ENCODE measurements around the gene EFCAB9.
A peak's percentile ranks its signal among the peaks of the same experiment; 100 is the strongest.

The EFCAB9 gene

GRCh38 chr5:172166030-172166826, 27.7 kb upstream of the EFCAB9 start:
- DNase-seq = no peak

GRCh38 chr5:172167895-172168294, 26.1 kb upstream of the EFCAB9 start:
- no peak for DNase-seq

- DNase-seq = no peak
These were observed 25.7 kb upstream of the EFCAB9 start for GRCh38 chr5:172168311-172168710.

DNA sequence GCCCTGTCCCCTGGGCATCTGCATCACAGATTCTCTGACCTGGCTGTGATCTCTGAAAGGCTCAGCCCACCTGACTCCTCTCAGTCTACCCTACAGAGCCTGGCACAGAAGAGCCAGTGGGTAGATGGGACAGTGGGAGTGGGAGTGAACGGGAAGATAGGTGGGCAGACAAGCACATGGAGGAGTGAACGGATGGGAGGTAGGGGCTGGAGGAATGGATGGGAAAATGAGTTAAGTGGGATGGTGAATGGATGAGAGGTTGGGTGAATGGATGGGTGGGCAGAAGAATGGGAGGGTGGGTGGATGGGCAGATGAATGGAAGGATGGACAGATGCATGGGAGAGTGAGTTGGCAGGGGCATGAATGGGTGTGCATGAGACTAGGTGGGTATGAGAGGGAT, 24.8 kb upstream of the EFCAB9 start:
- DNase-seq = no peak

- peak; percentile 60 for DNase-seq
These were observed 23.7 kb upstream of the EFCAB9 start for GRCh38 chr5:172170251-172170701.

GRCh38 chr5:172171118-172171517, 22.9 kb upstream of the EFCAB9 start:
- DNase-seq = no peak

- no peak for DNase-seq
These were observed 20.9 kb upstream of the EFCAB9 start for GRCh38 chr5:172172912-172173563.

DNA sequence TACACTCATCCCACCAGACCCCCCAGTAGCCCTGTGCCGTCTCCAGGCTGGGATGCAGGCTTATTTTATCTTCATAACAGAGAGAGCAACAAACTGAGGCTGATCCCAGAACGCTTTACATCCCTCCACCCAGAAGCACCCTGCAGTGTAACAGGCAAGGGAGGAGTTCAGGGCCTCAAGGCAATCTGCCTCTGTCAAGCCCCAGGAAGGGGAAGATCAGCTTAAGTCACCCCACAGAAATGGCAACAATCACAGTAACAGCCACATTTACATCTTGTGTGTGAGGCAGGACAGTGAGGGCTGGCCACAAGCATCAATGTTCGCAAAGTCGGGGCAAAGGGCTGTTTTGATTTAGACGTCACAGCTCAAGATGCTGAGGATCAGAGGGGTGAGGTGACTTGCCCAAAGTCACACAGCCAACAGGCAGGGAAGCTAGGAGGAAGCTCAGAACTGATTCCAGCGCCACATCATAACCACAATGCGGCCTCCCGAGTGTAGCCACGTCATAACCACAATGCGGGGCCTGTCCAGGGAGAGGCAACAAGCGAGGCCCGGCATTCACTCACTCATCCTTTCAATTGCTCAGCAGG, 20.3 kb upstream of the EFCAB9 start:
- DNase-seq = peak; percentile 94

GRCh38 chr5:172175263-172175719, 18.7 kb upstream of the EFCAB9 start:
- peak; percentile 98 for DNase-seq

DNA sequence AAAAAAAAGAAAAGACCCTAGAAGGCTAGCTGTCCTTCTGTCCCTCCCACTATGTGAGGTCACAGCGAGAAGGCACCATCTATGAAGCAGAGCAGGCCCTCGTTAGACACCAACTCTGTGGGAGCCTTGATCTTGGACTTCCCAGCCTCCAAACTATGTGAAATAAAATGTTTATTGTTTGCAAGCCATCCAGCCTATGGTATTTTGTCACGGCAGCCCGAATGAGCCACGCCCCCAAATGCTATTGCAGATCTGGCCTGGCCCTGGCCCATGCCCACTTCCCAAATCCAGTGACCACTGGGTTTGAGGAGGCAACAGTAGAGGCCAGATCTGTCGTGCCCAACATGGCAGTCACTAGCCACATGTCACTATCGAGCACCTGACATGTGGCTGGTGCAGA, 16.8 kb upstream of the EFCAB9 start:
- no peak for DNase-seq

DNA sequence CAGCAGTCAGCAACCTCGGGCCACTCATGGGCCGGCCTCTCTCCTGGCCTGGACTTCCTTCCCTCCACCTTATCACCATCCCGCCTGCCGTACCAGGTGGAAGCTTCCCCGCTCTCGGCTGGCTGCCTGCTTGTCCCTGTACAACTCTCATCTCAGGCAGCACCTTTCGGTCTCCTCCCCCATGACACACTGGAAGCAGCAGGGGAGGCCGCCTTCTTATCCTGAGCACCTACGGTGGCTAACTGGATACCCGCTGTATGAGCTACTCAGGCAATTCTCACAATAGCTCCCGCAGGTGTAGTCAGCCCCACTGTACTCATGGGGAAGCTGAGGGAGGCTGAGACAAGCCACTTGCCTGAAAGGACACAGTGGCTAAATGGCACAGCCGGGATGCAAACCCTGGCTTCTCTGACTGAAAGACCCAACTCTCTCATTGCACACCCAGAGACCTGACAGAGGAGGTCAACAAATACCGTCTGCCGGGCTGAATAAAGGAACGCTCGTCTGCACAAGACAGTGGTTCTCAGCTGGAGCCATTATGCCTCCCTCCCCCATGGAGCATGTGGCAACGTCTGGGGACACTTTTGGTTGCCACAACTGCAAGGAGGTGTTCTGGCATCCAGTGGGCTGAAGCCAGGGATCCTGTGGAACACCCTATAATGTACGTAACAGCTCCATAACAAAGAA, 15.5 kb upstream of the EFCAB9 start:
- DNase-seq = peak; percentile 64

GRCh38 chr5:172178991-172179989, 14.7 kb upstream of the EFCAB9 start:
- peak; percentile 86 for DNase-seq

DNA sequence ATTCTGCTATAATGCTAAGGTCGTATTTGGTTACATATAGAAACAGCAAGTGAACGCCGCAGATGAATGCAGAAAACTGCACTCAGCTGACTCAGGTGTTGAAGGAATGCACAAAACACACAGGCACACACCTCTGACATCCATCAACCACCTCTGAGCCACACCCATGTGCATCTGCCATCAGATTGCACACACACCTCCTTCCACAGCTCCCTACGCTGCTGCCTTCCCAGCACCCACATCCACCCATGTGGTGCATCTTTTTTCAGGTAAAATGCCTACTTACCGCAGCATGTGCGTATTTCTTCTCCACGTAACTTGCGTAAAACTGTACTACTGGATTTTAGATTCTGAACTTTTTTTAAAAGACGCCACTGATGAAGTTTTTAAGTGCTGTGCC, 13.0 kb upstream of the EFCAB9 start:
- peak; percentile 29 for DNase-seq

DNA sequence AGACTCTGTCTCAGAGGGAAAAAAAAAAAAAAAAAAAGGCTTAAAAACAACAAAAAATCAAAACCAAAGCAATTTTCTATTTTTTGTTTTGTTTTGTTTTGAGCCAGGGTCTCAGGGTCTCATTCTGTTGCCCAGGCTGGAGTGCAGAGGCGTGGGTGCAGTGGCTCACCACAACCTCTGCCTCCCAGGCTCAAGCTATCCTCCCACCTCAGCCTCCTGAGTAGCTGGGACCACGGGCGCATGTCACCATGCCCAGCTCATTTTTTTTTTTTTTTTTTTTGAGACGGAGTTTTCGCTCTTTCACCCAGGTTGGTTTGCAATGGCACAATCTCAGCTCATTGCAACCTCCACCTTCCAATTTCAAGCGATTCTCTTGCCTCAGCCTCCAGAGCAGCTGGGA, 11.7 kb upstream of the EFCAB9 start:
- DNase-seq = no peak

DNA sequence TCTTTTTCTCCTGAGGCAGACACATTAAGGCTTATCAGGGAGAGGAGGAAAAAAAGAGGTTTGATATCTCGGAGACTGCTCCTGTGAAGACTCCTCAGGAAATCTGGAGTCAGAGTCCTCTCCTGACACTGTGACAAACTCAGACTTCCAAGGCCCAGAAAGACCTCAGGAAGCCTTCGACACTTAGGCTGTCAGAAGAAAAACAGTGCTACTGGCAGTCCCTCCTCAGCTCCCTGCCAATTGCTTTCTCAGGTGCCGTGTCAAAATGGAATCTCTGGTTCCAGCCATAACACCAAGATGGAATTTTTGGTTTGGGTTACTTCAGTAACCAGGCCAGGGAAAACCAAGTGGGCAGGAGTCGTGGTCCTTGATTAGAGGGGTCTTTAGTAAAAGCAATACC, 10.1 kb upstream of the EFCAB9 start:
- DNase-seq = no peak

GRCh38 chr5:172185096-172185461, 8.9 kb upstream of the EFCAB9 start:
- peak; percentile 32 for DNase-seq

DNA sequence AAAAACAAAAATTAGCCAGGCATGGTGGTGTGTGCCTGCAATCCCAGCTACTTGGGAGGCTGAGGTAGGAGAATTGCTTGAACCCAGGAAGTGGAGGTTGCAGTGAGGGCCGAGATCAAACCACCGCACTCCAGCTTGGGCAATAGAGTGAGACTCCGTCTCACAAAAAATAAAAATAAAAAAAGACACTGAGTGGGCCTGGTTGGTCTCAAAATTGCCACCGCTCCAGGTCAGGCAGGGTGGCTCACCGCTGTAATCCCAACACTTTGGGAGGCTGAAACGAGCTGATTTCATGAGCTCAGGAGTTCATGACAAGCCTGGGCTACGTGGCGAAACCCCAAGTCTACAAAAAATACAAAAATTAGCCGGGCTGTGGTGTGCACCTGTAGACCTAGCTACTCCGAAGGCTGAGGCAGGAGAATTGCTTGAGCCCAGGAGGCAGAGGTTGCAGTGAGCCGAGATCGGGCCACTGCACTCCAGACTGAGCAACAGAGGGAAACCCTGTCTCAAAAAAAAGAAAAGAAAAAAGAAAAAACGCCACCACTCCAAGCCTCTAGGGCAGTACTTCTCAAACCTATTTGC, 7.8 kb upstream of the EFCAB9 start:
- DNase-seq = no peak

DNA sequence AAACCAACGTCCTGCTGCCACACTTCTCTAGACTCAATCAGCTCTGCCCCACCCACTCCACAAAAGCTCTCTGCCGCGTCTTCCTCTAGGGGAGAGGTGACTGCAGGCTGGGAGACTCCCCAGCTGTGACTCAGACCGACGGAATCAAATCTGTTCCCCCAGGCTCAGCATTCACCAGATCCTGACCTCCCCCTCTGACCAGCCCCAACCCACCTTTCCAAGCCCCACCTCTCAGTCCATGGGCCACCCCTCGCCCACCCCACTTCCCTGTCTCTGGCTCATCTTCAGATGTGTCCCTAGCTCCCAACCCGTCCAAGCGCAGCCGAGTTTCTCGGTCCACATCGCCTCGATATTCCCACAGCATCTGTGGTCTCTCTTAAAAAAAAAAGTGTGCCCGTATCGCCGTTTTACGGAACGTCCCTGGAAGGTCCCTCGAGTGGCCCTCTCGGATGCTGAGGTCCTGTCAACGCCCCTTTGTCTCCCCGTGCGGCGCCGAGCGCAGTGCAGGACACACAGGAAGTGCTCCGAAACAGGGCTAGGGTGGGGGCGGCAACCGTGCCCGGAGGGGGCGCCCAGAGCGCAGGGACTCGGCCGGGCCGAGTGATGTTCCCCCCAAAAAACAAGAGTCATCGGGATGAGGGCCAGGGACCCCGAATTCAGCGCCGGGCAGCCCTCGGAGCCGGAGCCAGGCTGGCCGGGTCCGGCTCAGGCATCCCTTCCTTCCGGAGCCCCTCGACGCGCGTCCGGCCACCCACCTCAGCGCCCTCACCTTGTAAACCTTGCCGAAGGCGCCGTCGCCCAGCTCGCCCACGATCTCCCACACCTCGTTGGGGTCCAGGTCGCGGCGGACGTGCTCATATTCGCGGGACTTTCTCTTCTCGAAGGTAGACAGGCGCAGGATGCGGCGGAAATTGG, 6.6 kb upstream of the EFCAB9 start:
- peak; percentile 82 for DNase-seq

- peak; percentile 95 for DNase-seq
These were observed 5.7 kb upstream of the EFCAB9 start, which contains the start of gene STK10 for GRCh38 chr5:172188033-172188892. STK10 (minus strand) TSS chr5:172188224; CDS start chr5:172188042, 182 bp downstream.
